Gastrocnemius medialis (tissue), 4 donors: ENCODE results near the gene TBL3. TPM values are rescaled to one million over a fixed set of nuclear protein-coding genes. Genes with fewer than 3 reads are reported as not detected.
A peak's percentile ranks its signal among the peaks of the same experiment; 100 is the strongest.
"Not testable (repeated sequence)": the region's sequence is repeated elsewhere in the genome, so short reads cannot be mapped to it uniquely, and the experiment has no call there.

Experiments used
- ATAC-seq, 2 donors: fragments of 150-250 bp; one replicate each; pipeline ENCODE4 v1.9.1; 2016
- DNase-seq, 2 donors: peaks; one replicate each; pipeline ENCODE4 v3.0.0-alpha.2; 2019
- H3K27ac ChIP-seq, 4 donors: fragments of 200-600 bp; sonication (generic); 1 replicate in 1 of 4; 2 replicates in 3 of 4; pipeline ENCODE4 v1.5.1; 2016 to 2018; ENCODE audit warnings: mild to moderate bottlenecking in 2 of 4, moderate library complexity in 1 of 4
- H3K27me3 ChIP-seq, 3 donors: fragments of 200-600 bp; sonication (generic) in 2 of 3; 1 replicate in 1 of 3; 2 replicates in 2 of 3; pipeline versions ENCODE4 v1.5.1 to v1.6.0; 2016 to 2019; ENCODE audit warnings: mild to moderate bottlenecking in 1 of 3, moderate library complexity in 1 of 3
- H3K36me3 ChIP-seq, 2 donors: fragments of 200-600 bp; sonication (generic) in 1 of 2; one replicate each; pipeline ENCODE4 v1.5.1; 2017 to 2018
- H3K4me1 ChIP-seq, 2 donors: fragments of 200-600 bp; sonication (generic) in 1 of 2; one replicate each; pipeline ENCODE4 v1.5.1; 2016 to 2017; ENCODE audit warnings: mild to moderate bottlenecking in 2 of 2
- H3K4me3 ChIP-seq, 4 donors: fragments of 200-600 bp; sonication (generic) in 3 of 4; 1 replicate in 1 of 4; 2 replicates in 3 of 4; pipeline ENCODE4 v1.5.1; 2016 to 2019; ENCODE audit warnings: mild to moderate bottlenecking in 2 of 4
- H3K9me3 ChIP-seq, 3 donors: fragments of 200-600 bp; sonication (generic) in 2 of 3; 1 replicate in 1 of 3; 2 replicates in 2 of 3; pipeline ENCODE4 v1.5.1; 2016 to 2019
- CTCF ChIP-seq, 5 experiments: fragments of 450-650 bp in 3 of 5; fragments of 200-600 bp in 2 of 5; sonication (generic) in 2 of 5; IDR thresholded peaks in 4 of 5; conservative IDR thresholded peaks in 1 of 5; 1 replicate in 4 of 5; 2 replicates in 1 of 5; pipeline ENCODE4 v1.5.1; 2016 to 2019; ENCODE audit warnings: antibody characterized with exemption in 5 of 5, mild to moderate bottlenecking in 3 of 5, moderate library complexity in 3 of 5
- POLR2A ChIP-seq, 2 donors: fragments of 450-650 bp; IDR thresholded peaks; one replicate each; pipeline ENCODE4 v1.6.1; 2017; ENCODE audit warnings: antibody characterized with exemption in 2 of 2, mild to moderate bottlenecking in 2 of 2, moderate library complexity in 2 of 2
- in situ Hi-C, 4 donors: fragments of 200-750 bp; cut with MboI; loops; one replicate each; pipeline versions ENCODE4 v1.15.0 to v1.8.0; 2017; ENCODE audit warnings: low sequenced_read_pairs in 4 of 4
- intact Hi-C: fragments of 100-400 bp; cut with DNase I; formaldehyde crosslinking; loops from one replicate; pipeline ENCODE4 v1.15.1; 2023; ENCODE audit warnings: low total_unique reads
- total RNA-seq, 4 donors: library from RNA; depleted of rRNA; stranded (reverse); fragments of >200 nt; gene quantifications; one replicate each; pipeline versions ENCODE4 v1.1.0 to v1.2.3, GENCODE V29; 2016

TBL3 gene
- total RNA-seq, 4 donors from 2014 or later: 48.2 to 79.5 (median 71.4) TPM

DNA sequence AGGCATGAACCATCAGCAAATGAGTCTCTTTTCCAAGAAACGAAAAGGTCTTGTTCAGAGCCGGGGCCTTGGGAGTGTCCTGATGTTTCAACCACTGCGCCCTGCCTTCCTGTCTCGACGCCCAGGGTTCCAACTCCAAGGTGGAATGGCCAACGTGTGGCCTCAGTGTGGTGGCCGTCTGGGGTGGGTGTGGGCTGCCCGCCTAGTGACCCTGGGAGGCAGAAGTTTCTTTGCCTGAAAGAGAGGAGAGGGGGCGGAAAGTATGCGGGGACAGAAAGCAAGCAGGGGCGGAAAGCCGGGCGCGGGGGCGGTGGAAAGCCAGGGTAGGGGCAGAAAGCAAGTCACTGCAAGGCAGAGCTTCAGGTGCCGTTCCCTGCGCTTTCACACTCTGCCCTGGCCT lies 32.9 kb upstream of the TBL3 start:
- in situ Hi-C loops: no loop called here

DNA sequence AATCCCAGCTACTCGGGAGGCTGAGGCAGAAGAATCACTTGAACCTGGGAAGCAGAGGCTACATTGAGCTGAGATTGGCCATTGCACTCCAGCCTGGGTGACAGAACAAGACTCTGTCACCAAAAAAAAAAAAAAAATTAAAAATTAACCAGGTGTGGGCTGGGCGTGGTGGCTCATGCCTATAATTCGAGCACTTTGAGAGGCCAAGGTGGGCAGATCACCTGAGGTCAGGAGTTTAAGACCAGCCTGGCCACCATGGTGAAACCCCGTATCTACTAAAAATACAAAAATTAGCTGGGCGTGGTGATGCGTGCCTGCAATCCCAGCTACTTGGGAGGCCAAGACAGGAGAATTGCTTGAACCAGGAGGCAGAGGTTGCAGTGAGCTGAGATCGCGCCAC lies 32.0 kb upstream of the TBL3 start:
- peak overlapping the region; percentile 98 to 100 (median 98) for H3K27ac ChIP-seq
- ATAC-seq, H3K27me3 ChIP-seq, DNase-seq, in situ Hi-C loops, H3K4me3 ChIP-seq, H3K9me3 ChIP-seq: not testable (repeated sequence)
- peaks cover 4 to 39% of the 10 kb centered on the region in 2 donors for H3K36me3 ChIP-seq
- H3K4me1 ChIP-seq: peaks cover 28 to 37% of the 10 kb centered on the region in 2 donors
- intact Hi-C loops: loop anchor here (10.0 kb wide), 1 partner anchor 595 kb away; the partner anchor contains the start of genes CEMP1 and PDPK1

More for the DNA sequence above, 32.9 kb upstream of the TBL3 start:
- Histone ChIP-seq H3K27ac (peak overlapping the region in 3 of 4 donors; percentile 98 to 100 (median 99)), H3K9me3 (no peaks in the 10 kb centered on the region), H3K27me3 (no peaks in the 10 kb centered on the region), H3K36me3 (peaks cover 4 to 39% of the 10 kb centered on the region in 2 donors), H3K4me1 (peaks cover 24 to 32% of the 10 kb centered on the region in 2 donors), H3K4me3 (no peak overlapping the region)
- no peak for TF ChIP-seq POLR2A (IDR thresholded peaks at IDR 0.05)
- no peak for TF ChIP-seq CTCF (IDR thresholded peaks at IDR 0.05 in 4 of 5, conservative IDR thresholded peaks at IDR 0.05 in 1 of 5)
- no peak for ATAC-seq
- no peak for DNase-seq
- intact Hi-C loops: no loop called here

GRCh38 chr16:1940273-1941161 lies 31.3 kb upstream of the TBL3 start:
- peak; percentile 15 to 50 for ATAC-seq
- intact Hi-C loops (loop anchor here (10.0 kb wide), 1 partner anchor 594 kb away; the partner anchor contains the start of genes CEMP1 and PDPK1), in situ Hi-C loops (no loop called here)
- H3K27ac ChIP-seq: peak overlapping the region; percentile 98 to 100 (median 98)
- H3K4me1 ChIP-seq: peaks cover 28 to 42% of the 10 kb centered on the region in 2 donors
- H3K36me3 ChIP-seq: peaks cover 4 to 39% of the 10 kb centered on the region in 2 donors
- no peaks in the 10 kb centered on the region for H3K27me3 ChIP-seq
- DNase-seq: peak in 1 of 2 donors; percentile 88
- H3K9me3 ChIP-seq: no peaks in the 10 kb centered on the region
- peak overlapping the region in 2 of 4 donors; percentile 13 to 15 for H3K4me3 ChIP-seq
- TF ChIP-seq POLR2A (IDR thresholded peaks at IDR 0.05) (peak in 1 of 2 donors; percentile 26), CTCF (IDR thresholded peaks at IDR 0.05 in 4 of 5, conservative IDR thresholded peaks at IDR 0.05 in 1 of 5) (no peak)

DNA sequence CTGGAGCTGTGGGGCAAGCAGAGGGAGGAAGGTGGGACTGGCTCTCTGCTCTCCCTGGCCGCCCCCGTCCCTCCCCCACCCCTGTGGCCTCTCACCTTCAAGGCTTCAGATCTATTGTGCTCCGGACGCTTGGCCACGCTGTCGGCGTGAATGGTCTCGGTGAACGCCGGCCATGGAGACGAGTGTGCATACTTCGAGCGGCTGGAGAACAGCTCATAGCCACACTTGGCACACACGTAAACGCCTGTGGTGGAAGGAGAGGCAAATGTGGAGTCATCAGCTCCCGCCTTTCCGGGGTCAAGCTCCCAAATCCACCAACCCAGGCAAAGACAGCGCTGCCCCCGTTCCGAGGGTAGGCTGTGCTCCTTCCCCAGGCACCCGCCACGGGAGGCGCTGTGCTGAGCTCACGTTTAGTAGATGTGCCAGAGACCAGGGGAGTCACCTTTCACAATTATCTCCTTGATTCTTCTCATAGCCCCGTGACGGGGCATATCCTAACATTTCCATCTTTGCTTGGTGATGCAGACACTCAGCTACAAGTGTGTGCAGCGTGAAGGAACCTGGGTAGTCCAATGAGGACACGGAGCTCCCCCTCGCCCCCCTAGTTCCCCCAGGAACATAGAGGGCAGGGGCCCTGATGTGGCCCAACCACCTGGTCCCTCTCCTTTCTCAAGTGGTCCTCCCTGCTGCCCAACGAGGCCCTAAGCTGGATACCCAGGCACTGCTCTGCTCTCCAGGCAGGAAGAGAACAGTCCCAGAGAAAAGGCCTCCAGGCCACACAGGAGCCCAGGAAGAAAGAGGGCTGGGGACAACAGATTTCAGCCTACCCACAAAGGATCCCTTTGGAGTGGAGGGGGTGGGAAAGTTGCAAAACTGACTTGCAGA lies 30.4 kb upstream of the TBL3 start:
- Histone ChIP-seq H3K9me3 (no peaks in the 10 kb centered on the region), H3K27me3 (no peaks in the 10 kb centered on the region), H3K36me3 (peaks cover 4 to 39% of the 10 kb centered on the region in 2 donors), H3K4me1 (peaks cover 28 to 44% of the 10 kb centered on the region in 2 donors), H3K4me3 (peak overlapping the region; percentile 81 to 99 (median 94)), H3K27ac (peak overlapping the region; percentile 98 to 100 (median 98))
- DNase-seq (peak in 1 of 2 donors; percentile 84), ATAC-seq (peak; percentile 27 to 42)
- in situ Hi-C loops: no loop called here
- peak; percentile 47 to 76 for TF ChIP-seq POLR2A (IDR thresholded peaks at IDR 0.05)
- peak in 4 of 5 experiments; percentile 24 to 48 (median 36) for TF ChIP-seq CTCF (IDR thresholded peaks at IDR 0.05 in 4 of 5, conservative IDR thresholded peaks at IDR 0.05 in 1 of 5)
- intact Hi-C loops: loop anchor here (10.0 kb wide), 1 partner anchor 593 kb away; the partner anchor contains the start of genes CEMP1 and PDPK1
